Measurements from ENCODE around the gene PRKCI. TPM values are rescaled to one million over a fixed set of nuclear protein-coding genes. Genes with fewer than 3 reads are reported as not detected.

The PRKCI gene
- total RNA-seq, 3 donors from 2014 or later (not counting 1 experiment from before 2014, with no cell fraction given): 8.4 to 14.4 (median 11.1) TPM

DNA sequence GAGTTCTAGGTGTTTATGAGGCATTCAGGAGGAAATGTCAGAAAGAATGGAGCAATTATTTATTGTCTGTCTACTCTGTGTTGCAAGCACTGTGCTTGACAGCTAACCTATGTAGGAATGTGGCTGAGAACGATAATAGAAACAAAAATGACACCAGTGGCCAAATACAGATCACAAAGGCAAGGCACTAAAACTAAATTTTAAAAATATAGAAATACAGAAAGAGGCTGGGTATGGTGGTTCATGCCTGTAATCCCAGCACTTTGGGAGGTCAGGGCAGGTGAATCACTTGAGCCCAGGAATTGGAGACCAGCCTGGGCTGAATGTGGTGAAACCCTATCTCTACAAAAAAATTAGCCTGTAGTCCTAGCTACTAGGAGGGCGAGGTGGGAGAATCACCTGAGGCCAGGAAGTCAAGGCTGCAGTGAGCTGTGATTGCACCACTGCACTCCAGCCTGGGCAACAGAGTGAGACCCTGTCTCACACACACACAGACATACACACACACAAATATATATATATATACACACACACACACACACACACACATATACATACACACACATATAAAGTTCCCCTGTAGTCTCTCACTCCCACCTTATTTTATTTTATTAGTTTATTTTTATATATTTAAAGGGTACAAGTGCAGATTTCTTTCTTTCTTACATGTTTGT is 6.0 kb downstream of the PRKCI start:
- intact Hi-C loops (cut with micrococcal nuclease): no loop called here
- Histone ChIP-seq H3K4me1 (ENCODE audit: control insufficient read depth, insufficient read depth, low read length) (no peaks in the 10 kb centered on the region), H3K27ac (ENCODE audit: low read length) (no peak overlapping the region), H3K4me3 (ENCODE audit: low read length) (no peak overlapping the region), H3K27me3 (ENCODE audit: control insufficient read depth, insufficient read depth, low read length) (no peaks in the 10 kb centered on the region), H3K9me3 (ENCODE audit: control insufficient read depth, insufficient read depth, low read length) (no peaks in the 10 kb centered on the region), H3K36me3 (ENCODE audit: control insufficient read depth, insufficient read depth, low read length) (no peaks in the 10 kb centered on the region)
- H3K4me3 Mint-ChIP-seq: no peak overlapping the region
- no peaks in the 10 kb centered on the region for H3K27me3 Mint-ChIP-seq (ENCODE audit: low read depth in 2 of 2)
- no peaks in the 10 kb centered on the region for H3K36me3 Mint-ChIP-seq
- DNase-seq: no peak
- ATAC-seq: no peak
- no peaks in the 10 kb centered on the region for H3K9me3 Mint-ChIP-seq
- TF ChIP-seq, protein P1, sequence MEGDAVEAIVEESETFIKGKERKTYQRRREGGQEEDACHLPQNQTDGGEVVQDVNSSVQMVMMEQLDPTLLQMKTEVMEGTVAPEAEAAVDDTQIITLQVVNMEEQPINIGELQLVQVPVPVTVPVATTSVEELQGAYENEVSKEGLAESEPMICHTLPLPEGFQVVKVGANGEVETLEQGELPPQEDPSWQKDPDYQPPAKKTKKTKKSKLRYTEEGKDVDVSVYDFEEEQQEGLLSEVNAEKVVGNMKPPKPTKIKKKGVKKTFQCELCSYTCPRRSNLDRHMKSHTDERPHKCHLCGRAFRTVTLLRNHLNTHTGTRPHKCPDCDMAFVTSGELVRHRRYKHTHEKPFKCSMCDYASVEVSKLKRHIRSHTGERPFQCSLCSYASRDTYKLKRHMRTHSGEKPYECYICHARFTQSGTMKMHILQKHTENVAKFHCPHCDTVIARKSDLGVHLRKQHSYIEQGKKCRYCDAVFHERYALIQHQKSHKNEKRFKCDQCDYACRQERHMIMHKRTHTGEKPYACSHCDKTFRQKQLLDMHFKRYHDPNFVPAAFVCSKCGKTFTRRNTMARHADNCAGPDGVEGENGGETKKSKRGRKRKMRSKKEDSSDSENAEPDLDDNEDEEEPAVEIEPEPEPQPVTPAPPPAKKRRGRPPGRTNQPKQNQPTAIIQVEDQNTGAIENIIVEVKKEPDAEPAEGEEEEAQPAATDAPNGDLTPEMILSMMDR (IDR thresholded peaks at IDR 0.05): no peak
- H3K27ac Mint-ChIP-seq: no peak overlapping the region
- peaks cover 4 to 13% of the 10 kb centered on the region in 2 donors for H3K4me1 Mint-ChIP-seq
- WGBS (ENCODE audit: insufficient coverage): 89% methylated on average over 2 of the region's 2 CpGs

DNA sequence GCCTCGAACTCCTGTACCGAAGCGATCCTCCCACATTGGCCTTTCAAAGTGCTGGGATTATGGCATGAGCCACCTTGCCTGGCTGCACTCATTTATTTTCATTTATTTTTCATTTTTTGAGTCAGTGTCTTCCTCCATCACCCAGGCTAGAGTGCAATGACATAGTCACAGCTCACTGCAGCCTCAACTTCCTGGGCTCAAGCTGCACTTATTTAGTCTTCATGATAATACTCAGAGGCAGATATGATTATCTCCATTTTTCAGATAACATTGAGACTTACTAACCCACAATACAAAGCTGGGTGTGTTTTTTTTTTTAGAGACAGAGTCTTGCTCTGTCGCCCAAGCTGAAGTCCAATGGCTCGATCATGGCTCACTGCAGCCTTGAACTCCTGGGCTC is 10.0 kb downstream of the PRKCI start:
- Mint-ChIP-seq H3K4me1 (no peaks in the 10 kb centered on the region), H3K36me3 (no peaks in the 10 kb centered on the region), H3K9me3 (no peaks in the 10 kb centered on the region), H3K4me3 (no peak overlapping the region), H3K27me3 (ENCODE audit: low read depth in 2 of 2) (no peaks in the 10 kb centered on the region), H3K27ac (no peak overlapping the region)
- no peak for ATAC-seq
- Histone ChIP-seq H3K9me3 (ENCODE audit: control insufficient read depth, insufficient read depth, low read length) (no peaks in the 10 kb centered on the region), H3K36me3 (ENCODE audit: control insufficient read depth, insufficient read depth, low read length) (peaks cover 8% of the 10 kb centered on the region), H3K27me3 (ENCODE audit: control insufficient read depth, insufficient read depth, low read length) (no peaks in the 10 kb centered on the region), H3K4me1 (ENCODE audit: control insufficient read depth, insufficient read depth, low read length) (no peaks in the 10 kb centered on the region), H3K4me3 (ENCODE audit: low read length) (no peak overlapping the region), H3K27ac (ENCODE audit: low read length) (no peak overlapping the region)
- TF ChIP-seq, protein P1 (IDR thresholded peaks at IDR 0.05): no peak
- intact Hi-C loops (cut with micrococcal nuclease): no loop called here
- 93% methylated on average over 5 of the region's 5 CpGs for WGBS (ENCODE audit: insufficient coverage)
- no peak for DNase-seq

DNA sequence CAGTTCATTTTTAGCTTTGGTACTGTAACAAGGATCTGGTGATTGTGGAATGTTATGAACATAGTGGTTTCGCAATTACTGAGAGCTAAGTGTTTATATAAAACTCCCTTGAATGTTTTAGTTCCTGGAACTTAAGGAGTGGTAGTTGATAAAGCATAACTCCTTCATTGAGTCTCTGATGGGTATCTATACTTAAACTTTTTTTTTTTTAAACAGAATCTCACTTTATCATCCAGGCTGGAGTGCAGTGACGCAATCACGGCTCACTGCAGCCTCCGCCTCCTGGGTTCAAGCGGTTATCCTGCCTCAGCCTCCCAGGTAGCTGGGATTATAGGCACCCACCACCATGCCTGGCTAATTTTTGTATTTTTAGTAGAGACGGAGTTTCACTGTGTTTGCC is 11.3 kb downstream of the PRKCI start:
- no peak for DNase-seq
- ATAC-seq: no peak
- Mint-ChIP-seq H3K36me3 (no peaks in the 10 kb centered on the region), H3K4me1 (no peaks in the 10 kb centered on the region), H3K9me3 (no peaks in the 10 kb centered on the region), H3K27ac (no peak overlapping the region), H3K27me3 (ENCODE audit: low read depth in 2 of 2) (no peaks in the 10 kb centered on the region), H3K4me3 (no peak overlapping the region)
- WGBS (ENCODE audit: insufficient coverage): 96% methylated on average over 6 of the region's 6 CpGs
- TF ChIP-seq, protein P1 (IDR thresholded peaks at IDR 0.05): no peak
- no peak overlapping the region for H3K27ac ChIP-seq (ENCODE audit: low read length)
- no peaks in the 10 kb centered on the region for H3K27me3 ChIP-seq (ENCODE audit: control insufficient read depth, insufficient read depth, low read length)
- no peaks in the 10 kb centered on the region for H3K4me1 ChIP-seq (ENCODE audit: control insufficient read depth, insufficient read depth, low read length)
- peaks cover 9% of the 10 kb centered on the region for H3K36me3 ChIP-seq (ENCODE audit: control insufficient read depth, insufficient read depth, low read length)
- intact Hi-C loops (cut with micrococcal nuclease): no loop called here
- H3K9me3 ChIP-seq (ENCODE audit: control insufficient read depth, insufficient read depth, low read length): no peaks in the 10 kb centered on the region
- H3K4me3 ChIP-seq (ENCODE audit: low read length): no peak overlapping the region

DNA sequence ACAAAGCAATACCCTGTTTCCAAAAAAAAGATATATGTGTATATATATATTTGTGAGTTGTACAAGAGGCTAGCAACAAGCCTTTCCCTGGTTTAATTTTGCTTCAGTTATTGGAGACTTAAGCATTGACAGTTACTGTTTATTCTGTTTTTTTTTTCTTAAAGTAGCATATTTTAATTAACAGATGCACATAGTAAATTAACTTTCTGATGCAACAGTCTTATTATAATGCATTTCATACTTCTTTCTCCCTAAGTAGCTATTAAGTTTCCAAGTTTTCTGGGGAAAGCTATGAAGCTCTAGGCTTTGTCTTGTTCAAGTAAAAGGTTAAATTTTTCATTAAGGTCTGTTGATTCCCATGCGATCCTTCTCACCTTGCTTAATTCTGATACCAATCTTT is 17.9 kb downstream of the PRKCI start:
- WGBS (ENCODE audit: insufficient coverage): no CpG with 5 or more reads among the region's 1 CpG
- Histone ChIP-seq H3K4me1 (ENCODE audit: control insufficient read depth, insufficient read depth, low read length) (no peaks in the 10 kb centered on the region), H3K9me3 (ENCODE audit: control insufficient read depth, insufficient read depth, low read length) (no peaks in the 10 kb centered on the region), H3K27ac (ENCODE audit: low read length) (no peak overlapping the region), H3K36me3 (ENCODE audit: control insufficient read depth, insufficient read depth, low read length) (peaks cover 12% of the 10 kb centered on the region), H3K4me3 (ENCODE audit: low read length) (no peak overlapping the region), H3K27me3 (ENCODE audit: control insufficient read depth, insufficient read depth, low read length) (no peaks in the 10 kb centered on the region)
- intact Hi-C loops (cut with micrococcal nuclease): no loop called here
- no peaks in the 10 kb centered on the region for H3K9me3 Mint-ChIP-seq
- TF ChIP-seq, protein P1 (IDR thresholded peaks at IDR 0.05): no peak
- no peaks in the 10 kb centered on the region for H3K4me1 Mint-ChIP-seq
- no peaks in the 10 kb centered on the region for H3K36me3 Mint-ChIP-seq
- no peak overlapping the region for H3K27ac Mint-ChIP-seq
- no peak overlapping the region for H3K4me3 Mint-ChIP-seq
- ATAC-seq (no peak), DNase-seq (no peak)
- no peaks in the 10 kb centered on the region for H3K27me3 Mint-ChIP-seq (ENCODE audit: low read depth in 2 of 2)
